A673 (cell line): ENCODE results near the gene OSGEPL1.

Experiments used
- EZH2 ChIP-seq: fragments of 200-600 bp; sonication (generic); IDR thresholded peaks from 2 replicates; pipeline ENCODE4 v1.6.1; 2017; ENCODE audit warnings: borderline replicate concordance, low read depth, mild to moderate bottlenecking, mixed read lengths, antibody characterized with exemption, low read length; ENCODE audit not compliant: poor library complexity, severe bottlenecking
- TF ChIP-seq, protein P1 (sequence below): fragments of 300-800, 200-600 bp; sonication (generic); conservative IDR thresholded peaks from 2 replicates; pipeline ENCODE4 v1.5.1; 2017; ENCODE audit warnings: low read depth, mild to moderate bottlenecking, antibody characterized with exemption, low read length, moderate library complexity, mixed read lengths

DNA sequence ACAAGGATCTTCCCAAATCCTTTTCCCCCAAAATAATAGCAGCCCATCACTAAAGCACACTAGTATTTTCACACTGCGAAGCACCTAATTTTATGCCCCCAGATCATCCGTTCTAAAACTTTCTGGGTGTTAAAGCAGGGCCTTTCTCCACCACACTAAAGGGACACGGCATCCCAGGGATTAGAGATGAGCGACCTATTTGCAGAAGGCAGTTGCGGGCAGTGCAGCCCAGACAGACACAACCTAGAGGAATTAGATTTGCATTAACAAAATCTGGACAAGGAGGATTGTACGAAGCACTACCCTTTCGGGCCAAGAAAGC, 402 bp downstream of the OSGEPL1 start:
- TF ChIP-seq, protein P1, sequence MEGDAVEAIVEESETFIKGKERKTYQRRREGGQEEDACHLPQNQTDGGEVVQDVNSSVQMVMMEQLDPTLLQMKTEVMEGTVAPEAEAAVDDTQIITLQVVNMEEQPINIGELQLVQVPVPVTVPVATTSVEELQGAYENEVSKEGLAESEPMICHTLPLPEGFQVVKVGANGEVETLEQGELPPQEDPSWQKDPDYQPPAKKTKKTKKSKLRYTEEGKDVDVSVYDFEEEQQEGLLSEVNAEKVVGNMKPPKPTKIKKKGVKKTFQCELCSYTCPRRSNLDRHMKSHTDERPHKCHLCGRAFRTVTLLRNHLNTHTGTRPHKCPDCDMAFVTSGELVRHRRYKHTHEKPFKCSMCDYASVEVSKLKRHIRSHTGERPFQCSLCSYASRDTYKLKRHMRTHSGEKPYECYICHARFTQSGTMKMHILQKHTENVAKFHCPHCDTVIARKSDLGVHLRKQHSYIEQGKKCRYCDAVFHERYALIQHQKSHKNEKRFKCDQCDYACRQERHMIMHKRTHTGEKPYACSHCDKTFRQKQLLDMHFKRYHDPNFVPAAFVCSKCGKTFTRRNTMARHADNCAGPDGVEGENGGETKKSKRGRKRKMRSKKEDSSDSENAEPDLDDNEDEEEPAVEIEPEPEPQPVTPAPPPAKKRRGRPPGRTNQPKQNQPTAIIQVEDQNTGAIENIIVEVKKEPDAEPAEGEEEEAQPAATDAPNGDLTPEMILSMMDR, result no peak
- TF ChIP-seq EZH2, result no peak
